ENCODE results near the gene ELP2.
"Not testable (repeated sequence)": the region's sequence is repeated elsewhere in the genome, so short reads cannot be mapped to it uniquely, and the experiment has no call there.

ELP2 gene

DNA sequence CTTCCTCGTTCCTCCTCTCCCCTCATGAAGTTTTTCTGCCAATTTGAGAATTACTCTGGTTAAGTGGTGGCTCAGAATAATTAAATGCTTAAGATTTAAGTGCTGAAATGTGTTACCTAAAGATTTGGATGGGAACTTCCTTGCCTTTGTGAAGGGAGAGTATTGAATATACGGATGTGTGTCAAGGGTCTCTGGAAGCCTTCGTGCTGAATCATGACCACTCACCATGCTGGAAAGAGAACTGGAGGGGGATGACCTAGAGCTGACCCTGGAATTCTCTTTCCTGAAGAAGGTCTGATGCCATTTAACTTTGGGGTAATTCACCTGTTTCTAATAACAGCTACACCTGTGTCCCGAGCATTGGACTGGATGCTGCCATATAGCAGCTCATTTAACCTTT, 59.8 kb downstream of the ELP2 start:
- no peak for FAIRE-seq

DNA sequence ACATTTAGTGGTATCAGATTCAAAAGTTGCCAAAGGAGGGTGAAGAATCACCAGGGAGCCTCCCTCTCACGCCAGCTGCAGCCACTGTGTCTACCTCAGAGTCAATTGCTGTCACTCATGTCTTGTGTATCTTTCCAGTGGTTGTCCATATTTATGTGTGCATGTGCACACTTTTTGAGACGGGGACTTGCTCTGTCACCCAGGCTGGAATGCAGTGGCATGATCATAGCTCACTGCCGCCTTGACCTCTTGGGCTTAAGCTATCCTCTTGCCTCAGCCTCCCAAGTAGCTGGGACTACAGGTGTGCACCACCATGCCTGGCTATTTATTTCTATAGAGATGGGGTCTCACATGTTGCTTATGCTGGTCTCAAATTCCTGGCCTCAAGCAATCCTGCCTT, 61.6 kb downstream of the ELP2 start:
- no peak for FAIRE-seq

DNA sequence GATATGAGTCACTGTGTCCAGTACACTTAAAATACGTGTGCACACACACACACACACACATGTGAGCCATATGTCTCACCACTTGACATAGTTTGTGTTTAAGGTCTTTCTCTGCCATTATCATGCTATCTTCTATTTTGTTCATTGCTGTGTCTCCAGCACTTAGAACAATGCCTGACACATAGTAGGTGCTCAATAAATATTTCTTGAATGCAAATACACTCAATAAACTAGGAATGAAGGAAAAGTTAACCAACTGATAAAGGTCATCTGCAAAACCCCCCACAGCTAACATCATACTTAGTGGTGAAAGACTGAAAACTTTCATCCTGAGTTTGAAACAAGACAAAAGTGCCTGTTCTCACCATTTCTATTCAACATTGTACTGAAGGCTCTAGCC, 62.0 kb downstream of the ELP2 start:
- FAIRE-seq: no peak

DNA sequence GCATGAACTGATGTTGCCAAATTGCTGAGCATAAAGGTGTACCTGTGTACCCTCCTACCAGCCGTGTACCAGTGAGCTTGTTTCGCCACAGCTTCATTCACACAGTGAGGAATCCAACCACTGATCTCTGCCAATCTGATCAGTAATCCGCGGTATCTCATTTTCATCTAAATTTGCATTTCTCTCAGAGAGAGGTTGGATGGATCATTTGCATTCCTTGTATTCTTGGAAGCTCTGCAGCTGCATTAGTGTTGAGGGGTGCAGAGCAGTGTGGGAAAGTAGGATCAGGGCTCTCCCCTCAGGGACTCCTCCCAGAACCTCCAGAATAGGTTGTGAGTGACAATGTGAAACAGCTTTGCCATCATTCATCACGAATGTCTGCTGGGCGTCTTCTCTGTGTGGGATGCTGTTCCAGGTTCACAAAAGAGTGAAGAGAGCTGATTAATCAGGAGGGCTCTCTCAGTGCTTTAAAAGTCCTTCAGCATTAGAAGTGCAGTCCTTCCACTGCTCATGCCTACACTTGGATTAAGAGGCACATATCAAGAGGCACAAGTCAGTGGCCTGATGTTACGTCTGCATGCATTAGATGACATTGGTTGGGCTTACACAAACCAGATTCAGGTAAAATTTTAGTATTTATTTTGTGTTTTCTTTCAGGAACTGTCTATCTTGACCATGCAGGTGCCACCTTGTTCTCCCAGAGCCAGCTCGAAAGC, 65.1 kb downstream of the ELP2 start:
- no peak for FAIRE-seq

DNA sequence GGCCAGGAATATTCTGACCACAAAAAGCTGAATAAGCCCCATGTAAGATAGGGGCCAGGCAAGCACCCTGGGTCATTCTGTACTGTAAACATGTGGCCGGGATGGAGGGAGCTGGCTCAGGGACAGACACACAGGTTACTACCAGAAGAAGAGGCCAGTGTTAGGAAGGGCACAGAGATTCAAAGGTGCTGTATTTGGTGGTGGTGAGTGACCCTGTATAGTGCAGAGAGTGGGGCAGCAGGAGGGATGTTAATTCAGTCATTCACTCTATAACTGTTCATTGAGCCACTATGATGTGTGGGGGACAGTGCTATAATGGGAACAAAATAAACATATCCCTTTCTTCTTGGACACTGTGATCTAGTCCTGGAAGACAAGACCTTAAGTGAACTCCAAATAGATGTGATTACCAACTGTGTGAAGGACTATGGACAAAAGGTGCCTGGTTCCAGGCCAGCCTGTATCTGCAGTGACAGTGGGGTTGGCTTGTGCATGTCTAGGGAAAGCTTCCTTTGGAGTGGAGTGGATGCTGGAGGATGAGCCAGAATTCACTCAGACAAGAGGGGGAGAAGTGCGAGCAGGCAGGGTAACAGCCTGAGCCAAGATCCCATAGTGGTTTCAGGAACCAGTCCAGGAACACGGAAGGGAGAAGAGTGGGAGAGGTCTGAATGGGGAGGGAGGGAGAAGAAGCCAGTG, 65.9 kb downstream of the ELP2 start:
- FAIRE-seq: no peak

DNA sequence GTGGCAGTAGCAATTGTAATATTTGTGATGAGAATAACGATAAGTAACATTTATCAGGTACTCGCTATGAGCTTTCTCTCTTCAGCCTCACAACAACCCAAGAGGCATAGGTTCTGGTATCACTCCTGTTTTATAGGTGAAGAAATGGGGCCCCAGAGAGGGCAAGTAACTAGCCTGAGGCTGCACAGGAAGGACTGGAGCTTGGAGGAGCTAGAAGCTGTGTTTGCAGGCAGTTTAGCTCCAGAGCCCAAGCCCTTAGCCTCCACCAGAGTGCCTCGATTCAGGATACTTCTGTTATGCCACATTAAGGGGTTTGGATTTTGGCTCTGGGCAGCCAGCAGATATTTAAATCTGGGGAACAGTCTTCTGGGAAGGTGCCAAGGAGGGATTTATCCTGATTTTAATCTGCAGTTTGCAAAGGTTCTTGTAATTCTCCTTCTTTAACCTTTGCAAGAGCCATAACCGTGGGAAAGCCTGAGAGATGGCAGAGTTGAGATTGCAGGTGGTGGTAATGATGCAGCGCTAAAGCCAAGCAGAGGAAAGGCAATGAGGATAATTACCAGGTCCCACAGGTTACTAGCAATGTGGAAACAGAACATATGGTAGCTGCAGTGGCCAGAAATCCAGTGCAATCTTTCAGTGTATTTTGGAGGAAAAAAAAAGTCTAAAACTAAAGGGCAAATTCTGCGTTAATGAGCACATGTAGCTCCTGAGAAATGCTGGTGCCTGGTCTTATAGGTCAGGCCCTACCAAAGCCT, 66.7 kb downstream of the ELP2 start:
- no peak for FAIRE-seq

DNA sequence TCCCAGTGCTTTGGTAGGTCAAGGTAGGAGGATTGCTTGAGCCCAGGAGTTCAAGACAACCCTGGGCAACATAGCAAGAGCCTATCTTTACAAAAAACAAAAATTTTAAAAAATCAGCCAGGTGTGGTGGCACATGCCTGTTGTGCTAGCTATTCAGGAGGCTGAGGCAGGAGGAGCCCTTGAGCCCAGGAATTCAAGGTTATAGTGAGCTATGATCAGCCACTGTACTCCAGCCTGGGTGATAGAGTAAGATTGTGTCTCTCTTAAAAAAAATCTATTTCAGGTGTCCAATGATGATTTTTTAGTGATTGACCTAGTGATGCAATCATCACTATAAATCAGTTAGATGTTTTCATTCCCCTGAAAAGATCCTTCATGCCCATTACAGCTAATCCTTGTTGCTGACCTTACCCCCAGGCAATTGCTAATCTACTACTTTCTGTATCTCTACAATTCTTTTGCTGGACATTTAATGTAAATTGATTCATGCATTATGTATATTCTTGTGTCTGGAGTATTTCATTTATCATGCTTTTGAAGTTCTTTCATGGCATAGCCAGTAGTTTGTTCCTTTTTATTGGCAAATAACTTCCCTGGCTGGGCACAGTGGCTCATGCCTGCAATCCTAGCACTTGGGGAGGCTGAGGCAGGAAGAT, 67.9 kb downstream of the ELP2 start:
- FAIRE-seq: no peak

DNA sequence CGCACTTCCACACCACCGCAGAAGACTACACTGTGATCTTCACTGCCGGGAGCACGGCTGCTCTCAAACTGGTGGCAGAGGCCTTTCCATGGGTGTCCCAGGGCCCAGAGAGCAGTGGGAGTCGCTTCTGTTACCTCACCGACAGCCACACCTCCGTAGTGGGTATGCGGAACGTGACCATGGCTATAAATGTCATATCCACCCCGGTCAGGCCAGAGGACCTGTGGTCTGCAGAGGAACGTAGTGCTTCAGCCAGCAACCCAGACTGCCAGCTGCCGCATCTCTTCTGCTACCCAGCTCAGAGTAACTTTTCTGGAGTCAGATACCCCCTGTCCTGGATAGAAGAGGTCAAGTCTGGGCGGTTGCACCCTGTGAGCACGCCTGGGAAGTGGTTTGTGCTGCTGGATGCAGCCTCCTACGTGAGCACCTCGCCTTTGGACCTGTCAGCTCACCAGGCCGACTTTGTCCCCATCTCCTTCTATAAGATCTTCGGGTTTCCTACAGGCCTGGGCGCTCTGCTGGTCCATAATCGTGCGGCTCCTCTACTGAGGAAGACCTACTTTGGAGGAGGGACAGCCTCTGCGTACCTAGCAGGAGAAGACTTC, 70.1 kb downstream of the ELP2 start:
- no peak for FAIRE-seq

DNA sequence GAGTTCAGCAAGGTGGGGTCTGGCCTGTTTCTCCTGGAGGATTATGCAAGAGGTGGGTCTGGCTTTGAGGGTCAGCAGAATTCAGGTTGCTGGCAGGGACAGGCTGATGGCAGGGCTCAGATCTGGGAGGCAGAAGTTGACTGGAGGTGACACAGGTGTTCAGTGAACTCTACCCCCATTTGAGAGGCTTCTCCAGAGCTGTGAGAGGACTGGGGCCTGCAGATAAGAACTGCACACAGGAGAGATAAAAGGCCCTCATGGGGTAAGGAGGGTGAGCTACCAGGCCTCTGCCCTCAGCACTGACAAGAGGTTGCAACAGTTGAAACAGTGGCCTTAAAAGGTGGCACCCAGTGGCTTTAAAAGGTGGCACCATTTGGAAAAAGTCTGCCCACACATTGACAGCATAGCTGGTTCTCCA, 70.7 kb downstream of the ELP2 start:
- FAIRE-seq: no peak

DNA sequence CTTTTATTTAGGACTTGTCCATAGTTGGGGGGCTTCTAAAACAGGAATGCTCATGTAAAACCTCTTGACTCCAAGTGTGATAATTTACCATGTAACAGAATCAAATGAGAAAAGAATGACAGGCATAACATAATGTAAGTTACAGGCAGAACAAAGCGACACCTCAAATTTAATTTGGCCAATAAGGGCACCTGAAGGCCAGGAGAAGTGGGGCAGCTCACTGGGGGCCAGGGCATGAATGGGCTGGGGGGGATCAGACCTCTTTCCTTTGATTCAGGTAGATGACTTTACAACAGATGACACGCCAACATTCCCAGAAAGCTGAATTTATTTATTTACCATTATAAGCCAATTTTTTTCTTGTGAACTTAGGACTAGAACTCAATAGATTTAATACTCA, 72.1 kb downstream of the ELP2 start:
- FAIRE-seq: no peak

DNA sequence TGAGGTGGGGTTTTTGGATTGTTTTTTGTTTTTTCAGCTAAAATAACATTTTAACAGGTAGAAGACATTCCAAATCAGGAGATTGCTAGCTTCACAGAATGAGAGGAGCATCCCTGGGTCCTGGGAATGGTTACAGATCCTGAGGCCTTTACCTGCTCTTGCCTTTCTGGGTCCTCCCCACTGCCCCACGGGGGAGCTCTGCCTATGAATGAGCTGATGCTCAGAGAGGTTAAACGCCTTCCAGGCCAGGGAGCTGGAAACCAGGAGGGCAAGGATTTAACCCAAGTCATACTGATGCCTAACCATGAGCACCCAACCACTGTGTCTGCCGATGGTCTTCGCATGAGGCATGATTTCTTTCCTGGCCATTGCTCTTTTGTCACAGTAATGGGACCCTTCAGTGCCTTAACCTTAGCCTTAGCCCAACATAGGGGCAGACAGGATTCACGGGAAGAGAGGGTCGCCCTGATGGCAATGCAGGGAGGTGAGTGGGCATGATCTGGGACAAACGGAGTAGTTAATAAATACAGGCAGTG, 73.7 kb downstream of the ELP2 start:
- FAIRE-seq: no peak

DNA sequence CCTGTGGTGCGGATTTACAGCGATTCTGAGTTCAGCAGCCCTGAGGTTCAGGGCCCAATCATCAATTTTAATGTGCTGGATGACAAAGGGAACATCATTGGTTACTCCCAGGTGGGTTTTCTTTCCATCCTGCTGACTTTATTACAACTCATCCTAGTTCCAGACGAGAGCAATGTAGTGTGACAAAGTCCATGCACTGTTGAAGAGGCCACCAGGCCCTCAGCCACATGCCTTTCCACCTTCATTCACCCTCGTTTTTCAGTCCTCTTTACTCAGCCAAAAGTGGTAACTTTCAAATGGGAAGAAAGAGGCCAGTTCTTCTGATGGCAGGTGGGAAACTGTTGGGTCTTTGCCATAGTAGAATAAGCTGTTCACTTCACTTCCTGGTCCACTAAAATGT, 75.5 kb downstream of the ELP2 start:
- no peak for FAIRE-seq

DNA sequence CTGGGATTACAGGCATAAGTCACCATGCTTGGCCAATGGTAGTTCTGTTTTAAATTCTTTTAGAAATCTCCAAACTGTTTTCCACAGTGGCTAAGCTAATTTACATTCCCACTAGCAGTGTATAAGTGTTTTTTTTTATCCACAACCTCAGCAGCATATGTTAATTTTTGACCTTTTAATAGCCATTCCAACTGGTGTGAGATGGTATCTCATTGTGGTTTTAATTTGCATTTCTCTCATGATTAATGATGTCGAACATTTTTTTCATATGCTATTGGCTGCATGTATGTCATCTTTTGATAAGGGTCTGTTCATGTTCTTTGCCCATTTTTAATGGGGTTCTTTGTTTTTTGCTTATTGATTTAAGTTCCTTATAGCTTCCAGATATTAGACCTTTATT, 77.6 kb downstream of the ELP2 start:
- FAIRE-seq: no peak

DNA sequence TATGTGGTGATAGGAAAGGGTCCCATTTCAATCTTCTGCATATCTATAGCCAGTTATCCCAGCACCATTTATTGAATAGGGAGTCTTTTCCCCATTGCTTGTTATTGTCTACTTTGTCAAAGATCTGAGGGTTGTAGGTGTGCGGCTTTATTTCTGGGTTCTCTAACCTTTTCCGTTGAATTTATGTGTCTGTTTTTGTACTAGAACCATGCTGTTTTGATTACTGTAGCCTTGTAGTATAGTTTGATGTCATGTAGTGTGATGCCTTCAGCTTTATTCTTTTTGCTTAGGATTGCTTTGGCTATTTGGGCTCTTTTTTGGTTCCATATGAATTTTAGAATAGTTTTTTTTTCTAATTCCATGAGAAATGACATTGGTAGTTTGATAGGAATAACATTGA, 78.3 kb downstream of the ELP2 start:
- FAIRE-seq: not testable (repeated sequence)

DNA sequence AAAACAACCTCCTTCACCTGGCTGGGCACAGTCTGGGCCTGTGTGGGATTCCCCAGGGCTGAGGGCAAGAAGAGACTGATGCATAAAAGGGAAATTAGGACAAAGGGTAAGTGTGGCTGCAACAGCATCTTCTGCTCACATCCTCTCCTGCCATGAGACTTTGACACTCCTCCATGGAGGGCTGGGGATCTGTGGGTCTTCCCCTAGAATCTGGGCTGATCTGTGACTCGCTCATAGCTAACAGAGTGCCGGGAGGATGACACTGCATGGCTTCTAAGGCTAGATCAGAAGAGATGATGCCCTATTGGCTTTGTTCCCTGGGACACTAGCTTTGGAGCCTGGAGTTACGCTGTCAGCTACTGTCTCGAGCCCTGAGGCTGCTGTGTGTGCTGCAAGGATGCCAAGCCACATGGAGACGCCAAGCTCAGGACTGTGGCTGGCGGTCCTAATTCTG, 81.9 kb downstream of the ELP2 start:
- FAIRE-seq: no peak

DNA sequence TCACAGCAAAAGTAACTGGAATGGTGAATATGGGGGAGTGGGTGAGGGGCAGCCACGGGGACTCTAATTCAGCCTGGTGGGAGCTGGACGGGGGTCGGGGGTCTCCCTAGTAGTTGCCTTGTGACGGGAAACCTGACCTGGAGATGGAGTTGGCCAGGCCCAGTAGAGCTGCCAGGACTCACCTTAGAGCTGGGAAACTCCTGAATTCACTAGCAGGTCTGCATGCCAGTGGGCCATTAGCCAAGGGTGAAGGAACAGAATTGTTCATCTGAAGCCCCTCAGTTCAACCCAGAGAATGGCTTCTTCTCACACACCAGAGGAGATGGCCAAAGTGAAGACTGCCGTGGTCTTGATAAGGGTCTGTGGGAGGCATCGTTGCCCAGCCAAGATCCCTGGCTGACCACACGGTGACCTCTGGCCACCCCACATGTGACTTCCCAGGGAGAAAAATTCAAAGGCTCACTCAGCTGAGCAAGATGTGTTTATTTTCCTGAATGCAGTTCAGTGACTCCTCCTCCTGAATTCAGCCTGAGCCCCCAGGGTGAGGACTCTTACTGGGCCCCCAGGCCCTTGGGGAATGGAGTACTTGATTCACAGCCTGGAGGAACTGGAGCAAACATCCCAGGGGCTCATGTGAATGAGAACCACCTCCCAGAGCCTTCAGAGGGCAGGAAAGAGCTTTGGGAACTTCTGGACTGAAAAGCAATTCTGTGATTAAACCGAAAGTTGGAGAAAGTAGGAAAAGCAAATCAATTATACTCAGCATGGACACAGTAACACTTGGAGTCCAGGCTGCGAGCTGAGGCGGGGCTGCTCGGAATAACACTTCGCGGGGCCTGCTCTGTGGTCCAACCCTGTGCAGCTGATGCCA, 82.8 kb downstream of the ELP2 start:
- FAIRE-seq: no peak

DNA sequence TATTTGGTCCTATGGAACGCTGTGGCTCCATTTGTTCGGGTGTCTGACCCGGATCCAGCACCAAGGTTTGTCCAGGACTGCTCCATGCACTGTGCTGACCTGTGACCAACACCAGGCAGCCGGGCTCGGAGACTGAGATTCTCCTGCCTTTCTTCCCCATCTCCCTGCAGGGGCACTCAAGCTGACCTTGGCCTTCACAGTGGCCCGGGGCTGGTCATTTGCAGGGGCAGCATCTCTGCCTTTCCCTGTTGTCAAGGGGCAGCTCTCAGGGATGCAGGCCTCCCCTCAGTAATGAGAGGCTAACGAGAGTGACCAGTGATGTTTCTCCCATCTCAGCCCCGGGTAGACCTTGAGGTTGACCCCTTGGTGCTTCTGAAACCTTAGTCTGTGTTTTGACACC, 85.1 kb downstream of the ELP2 start:
- no peak for FAIRE-seq

DNA sequence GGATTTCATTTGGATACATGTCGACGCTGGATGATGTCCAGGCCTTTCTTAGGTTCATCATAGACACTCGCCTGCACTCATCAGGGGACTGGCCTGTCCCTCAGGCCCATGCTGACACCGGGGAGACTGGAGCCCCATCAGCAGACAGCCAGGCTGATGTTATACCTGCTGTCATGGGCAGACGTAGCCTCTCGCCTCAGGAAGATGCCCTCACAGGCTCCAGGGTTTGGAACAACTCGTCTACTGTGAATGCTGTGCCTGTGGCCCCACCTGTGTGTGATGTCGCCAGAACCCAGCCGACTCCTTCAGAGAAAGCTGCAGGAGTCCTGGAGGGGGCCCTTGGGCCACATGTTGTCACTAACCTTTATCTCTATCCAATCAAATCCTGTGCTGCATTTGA, 85.9 kb downstream of the ELP2 start:
- no peak for FAIRE-seq

DNA sequence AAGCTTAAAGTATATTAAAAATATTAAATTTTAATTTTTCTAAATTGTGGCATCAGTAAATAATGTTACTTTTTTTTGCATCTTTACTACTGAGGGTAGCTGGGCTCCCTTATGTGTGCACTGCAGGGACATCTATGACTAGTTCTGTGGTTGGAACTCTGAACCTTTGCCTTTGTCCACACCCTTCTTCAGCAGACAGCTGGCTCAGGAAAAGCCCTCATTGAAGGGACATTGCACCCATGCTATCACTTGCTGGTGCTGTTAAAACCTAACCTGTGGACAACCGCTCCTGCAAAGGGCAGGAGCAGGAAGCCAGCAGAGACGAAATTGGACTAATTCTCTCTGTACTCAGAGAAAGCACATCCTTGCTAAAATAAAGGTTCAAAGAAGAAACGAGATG, 87.6 kb downstream of the ELP2 start:
- FAIRE-seq: no peak

DNA sequence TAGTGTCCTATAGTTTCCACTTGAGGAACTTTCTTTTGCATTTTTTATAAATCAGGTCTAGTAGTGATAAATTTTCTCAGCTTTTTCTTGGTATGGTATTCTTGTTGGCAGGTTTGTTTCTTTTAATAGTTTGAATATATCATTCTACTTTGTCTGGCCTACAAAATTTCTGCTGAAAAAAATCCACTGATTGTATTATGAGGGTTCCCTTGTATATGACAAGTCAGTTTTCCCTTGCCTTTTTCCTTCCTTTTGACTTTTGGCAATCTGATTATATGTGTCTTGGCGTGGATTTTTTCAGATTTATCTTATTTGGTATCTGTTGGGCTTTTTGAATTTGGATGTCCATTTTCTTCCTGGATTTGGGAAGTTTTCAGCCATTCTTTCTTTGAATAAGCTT, 99.5 kb downstream of the ELP2 start:
- FAIRE-seq: no peak

Data from colon (tissue), 2 donors.